Neural crest cell (in vitro differentiated cells): ENCODE data around the gene CLPTM1L. TPM values are rescaled to one million over a fixed set of nuclear protein-coding genes. Genes with fewer than 3 reads are reported as not detected.

Experiments
- DNase-seq: peaks from one replicate; pipeline ENCODE4 v3.0.0; 2021; ENCODE audit warnings: low read depth, mixed read lengths, low spot score
- H3K27ac Mint-ChIP-seq: one replicate; pipeline ENCODE4 v1.8.0; 2021; ENCODE audit warnings: mild to moderate bottlenecking, mixed read lengths; ENCODE audit not compliant: unreplicated experiment
- H3K27me3 Mint-ChIP-seq: 2 replicates; pipeline ENCODE4 v1.8.0; 2021; ENCODE audit warnings: low read depth, mild to moderate bottlenecking, mixed read lengths
- H3K36me3 Mint-ChIP-seq: 2 replicates; pipeline ENCODE4 v1.8.0; 2021; ENCODE audit warnings: low read depth, mild to moderate bottlenecking, mixed read lengths
- H3K4me1 Mint-ChIP-seq: 2 replicates; pipeline ENCODE4 v1.8.0; 2021; ENCODE audit warnings: mixed read lengths
- H3K4me3 Mint-ChIP-seq: one replicate; pipeline ENCODE4 v1.8.0; 2021; ENCODE audit warnings: mild to moderate bottlenecking, mixed read lengths
- H3K9me3 Mint-ChIP-seq: 2 replicates; pipeline ENCODE4 v1.8.0; 2021; ENCODE audit warnings: mixed read lengths
- CTCF ChIP-seq: fragments of 200-600 bp; sonication (generic); conservative IDR thresholded peaks from 2 replicates; pipeline ENCODE4 v1.5.0; 2021; ENCODE audit warnings: antibody characterized with exemption, mild to moderate bottlenecking
- total RNA-seq: library from RNA; stranded (reverse); gene quantifications from 2 replicates; pipeline ENCODE4 v1.2.1, GENCODE V29; 2021

Gene CLPTM1L
- total RNA-seq, 1 donor from 2014 or later = 103 TPM

GRCh38 chr5:1295650-1296037 lies 49.3 kb downstream of the CLPTM1L start:
- no peak overlapping the region for H3K27ac Mint-ChIP-seq
- no peaks in the 10 kb centered on the region for H3K9me3 Mint-ChIP-seq
- TF ChIP-seq CTCF = no peak
- H3K4me1 Mint-ChIP-seq = no peaks in the 10 kb centered on the region
- H3K4me3 Mint-ChIP-seq = no peak overlapping the region
- no peaks in the 10 kb centered on the region for H3K36me3 Mint-ChIP-seq
- peaks cover 48% of the 10 kb centered on the region for H3K27me3 Mint-ChIP-seq
- DNase-seq = no peak

- no peak for TF ChIP-seq CTCF
- no peaks in the 10 kb centered on the region for H3K9me3 Mint-ChIP-seq
- H3K4me1 Mint-ChIP-seq = no peaks in the 10 kb centered on the region
- H3K36me3 Mint-ChIP-seq = no peaks in the 10 kb centered on the region
- DNase-seq = peak; percentile 47
- H3K4me3 Mint-ChIP-seq = no peak within 1 kb of the TSS
- peaks cover 48% of the 10 kb centered on the region for H3K27me3 Mint-ChIP-seq
- no peak within 1 kb of the TSS for H3K27ac Mint-ChIP-seq
Observed at GRCh38 chr5:1294835-1295649, 49.9 kb downstream of the CLPTM1L start, which contains the start of gene TERT. TERT (minus strand) TSS chr5:1295068; CDS start chr5:1294989, 79 bp downstream.

- no peak for TF ChIP-seq CTCF
- no peak for DNase-seq
- peaks cover 44% of the 10 kb centered on the region for H3K27me3 Mint-ChIP-seq
- no peak overlapping the region for H3K4me3 Mint-ChIP-seq
- no peak overlapping the region for H3K27ac Mint-ChIP-seq
- H3K36me3 Mint-ChIP-seq = no peaks in the 10 kb centered on the region
- no peaks in the 10 kb centered on the region for H3K9me3 Mint-ChIP-seq
- H3K4me1 Mint-ChIP-seq = no peaks in the 10 kb centered on the region
Observed at GRCh38 chr5:1294206-1294834, 50.6 kb downstream of the CLPTM1L start.

GRCh38 chr5:1293416-1294205 lies 51.3 kb downstream of the CLPTM1L start:
- TF ChIP-seq CTCF = no peak
- no peaks in the 10 kb centered on the region for H3K36me3 Mint-ChIP-seq
- H3K9me3 Mint-ChIP-seq = no peaks in the 10 kb centered on the region
- no peak for DNase-seq
- peaks cover 43% of the 10 kb centered on the region for H3K27me3 Mint-ChIP-seq
- no peak overlapping the region for H3K27ac Mint-ChIP-seq
- peak overlapping the region; percentile 67 for H3K4me3 Mint-ChIP-seq
- H3K4me1 Mint-ChIP-seq = no peaks in the 10 kb centered on the region

GRCh38 chr5:1292846-1293415 lies 52.0 kb downstream of the CLPTM1L start:
- H3K36me3 Mint-ChIP-seq = no peaks in the 10 kb centered on the region
- DNase-seq = no peak
- TF ChIP-seq CTCF = no peak
- H3K4me3 Mint-ChIP-seq = peak overlapping the region; percentile 34
- no peaks in the 10 kb centered on the region for H3K9me3 Mint-ChIP-seq
- no peak overlapping the region for H3K27ac Mint-ChIP-seq
- H3K27me3 Mint-ChIP-seq = peaks cover 40% of the 10 kb centered on the region
- H3K4me1 Mint-ChIP-seq = no peaks in the 10 kb centered on the region
